HepG2 (cell line): ENCODE data around the gene SNX2. TPM values are rescaled to one million over a fixed set of nuclear protein-coding genes. Genes with fewer than 3 reads are reported as not detected.
A peak's percentile ranks its signal among the peaks of the same experiment; 100 is the strongest.

Experiments used
- CEBPG ChIP-seq: IDR thresholded peaks from 2 replicates; pipeline ENCODE4 v1.6.1; 2016
- ERF ChIP-seq: IDR thresholded peaks from 2 replicates; pipeline ENCODE4 v1.6.1; 2018; ENCODE audit warnings: missing biosample characterization, missing genetic modification reagents
- GABPA ChIP-seq, 2 experiments: IDR thresholded peaks; 2 replicates each; pipeline ENCODE4 v1.6.1; 2011 to 2016; ENCODE audit warnings: low read depth in 2 of 2, low read length in 1 of 2, missing biosample characterization in 1 of 2, missing genetic modification characterization in 1 of 2
- HNRNPK ChIP-seq: fragments of 200-400 bp; formaldehyde crosslinking; IDR thresholded peaks from 2 replicates; pipeline ENCODE4 v1.6.1; 2018; ENCODE audit warnings: low read length, low read depth, moderate library complexity, mild to moderate bottlenecking; ENCODE audit not compliant: poor library complexity, severe bottlenecking
- JUNB ChIP-seq: sonication (generic); formaldehyde crosslinking; IDR thresholded peaks from 2 replicates; pipeline ENCODE4 v1.8.0; 2022; ENCODE audit warnings: missing genetic modification reagents, mild to moderate bottlenecking, borderline replicate concordance
- KAT7 ChIP-seq: IDR thresholded peaks from 2 replicates; pipeline ENCODE4 v1.6.1; 2018; ENCODE audit warnings: borderline replicate concordance, missing compliant biosample characterization
- KDM5B ChIP-seq: sonication (generic); formaldehyde crosslinking; IDR thresholded peaks from 2 replicates; pipeline ENCODE4 v1.4.0; 2020; ENCODE audit warnings: missing genetic modification reagents, mild to moderate bottlenecking, borderline replicate concordance
- KLF6 ChIP-seq: IDR thresholded peaks from 2 replicates; pipeline ENCODE4 v1.8.0; 2016; ENCODE audit warnings: missing biosample characterization, missing genetic modification reagents
- KMT2A ChIP-seq: sonication (generic); formaldehyde crosslinking; IDR thresholded peaks from 2 replicates; pipeline ENCODE4 v1.4.0; 2020; ENCODE audit warnings: missing genetic modification reagents
- MZF1 ChIP-seq: sonication (generic); formaldehyde crosslinking; IDR thresholded peaks from 2 replicates; pipeline ENCODE4 v1.8.1; 2023; ENCODE audit warnings: mild to moderate bottlenecking, missing genetic modification reagents, borderline replicate concordance
- POLR2A ChIP-seq, 2 experiments: IDR thresholded peaks; 2 replicates each; pipeline ENCODE4 v1.6.1; 2011; ENCODE audit warnings: low read depth in 2 of 2, low read length in 2 of 2, mild to moderate bottlenecking in 1 of 2, moderate library complexity in 1 of 2; ENCODE audit not compliant: insufficient read depth in 1 of 2
- POLR2AphosphoS2 ChIP-seq: IDR thresholded peaks from 2 replicates; pipeline ENCODE4 v1.6.1; 2011; ENCODE audit warnings: low read depth, low read length, improper control_type of control experiment
- SETDB1 ChIP-seq: sonication (generic); formaldehyde crosslinking; IDR thresholded peaks from 2 replicates; pipeline ENCODE4 v1.5.1; 2020; ENCODE audit warnings: missing genetic modification reagents, mild to moderate bottlenecking, borderline replicate concordance
- TBX3 ChIP-seq: fragments of 450-650 bp; IDR thresholded peaks from 2 replicates; pipeline ENCODE4 v1.6.1; 2017; ENCODE audit warnings: antibody characterized with exemption, mild to moderate bottlenecking, inconsistent platforms, borderline replicate concordance
- ZMAT3 ChIP-seq: sonication (generic); formaldehyde crosslinking; conservative IDR thresholded peaks from 2 replicates; pipeline ENCODE4 v1.7.0; 2021; ENCODE audit warnings: missing genetic modification reagents
- ZNF350 ChIP-seq: sonication (generic); formaldehyde crosslinking; IDR thresholded peaks from 2 replicates; pipeline ENCODE4 v1.4.0; 2020; ENCODE audit warnings: mild to moderate bottlenecking, low read depth, missing genetic modification reagents, borderline replicate concordance
- ZNF546 ChIP-seq: sonication (generic); formaldehyde crosslinking; conservative IDR thresholded peaks from 2 replicates; pipeline ENCODE4 v1.8.1; 2023; ENCODE audit warnings: mild to moderate bottlenecking, missing genetic modification reagents
- ZNF556 ChIP-seq: sonication (generic); formaldehyde crosslinking; IDR thresholded peaks from 2 replicates; pipeline ENCODE4 v1.4.0; 2020; ENCODE audit warnings: mild to moderate bottlenecking, missing genetic modification reagents, borderline replicate concordance
- ZNF563 ChIP-seq: sonication (generic); formaldehyde crosslinking; IDR thresholded peaks from 2 replicates; pipeline ENCODE4 v1.8.0; 2022; ENCODE audit warnings: mild to moderate bottlenecking, moderate library complexity, missing genetic modification reagents
- ZNF83 ChIP-seq: sonication (generic); formaldehyde crosslinking; IDR thresholded peaks from 2 replicates; pipeline ENCODE4 v1.4.0; 2020; ENCODE audit warnings: missing genetic modification reagents, mild to moderate bottlenecking, borderline replicate concordance
- ZSCAN9 ChIP-seq: IDR thresholded peaks from 2 replicates; pipeline ENCODE4 v1.6.1; 2016; ENCODE audit warnings: borderline replicate concordance
- polyA plus RNA-seq, 8 experiments: library from polyadenylated mRNA; depleted of rRNA in 3 of 8; stranded (reverse) in 7 of 8; unstranded in 1 of 8; fragments of >200 nt; fragmentation: Illumina TruSeq in 4 of 8; extraction: Trizol in 4 of 8; gene quantifications; 2 replicates each; pipeline versions ENCODE4 v1.2.1 to v1.2.3, GENCODE V29; 2011 to 2016; ENCODE audit warnings: low read depth in 4 of 8, missing spikeins in 1 of 8, mixed read lengths in 1 of 8; ENCODE audit not compliant: insufficient read depth in 1 of 8
- total RNA-seq, 5 experiments: library from RNA; depleted of rRNA; stranded (reverse); fragments of >200 nt; fragmentation: Illumina TruSeq; extraction: Trizol; gene quantifications; 2 replicates each; pipeline ENCODE4 v1.2.3, GENCODE V29; 2016; ENCODE audit warnings: low read depth in 1 of 5
- TF ChIP-seq, protein P1 (sequence below): IDR thresholded peaks from 2 replicates; pipeline ENCODE4 v1.6.1; 2016
- TF ChIP-seq, protein P2 (sequence below): sonication (generic); IDR thresholded peaks from 2 replicates; pipeline ENCODE4 v1.6.1; 2016; ENCODE audit warnings: low read depth, borderline replicate concordance
- TF ChIP-seq, protein P3 (sequence below): sonication (generic); formaldehyde crosslinking; IDR thresholded peaks from 2 replicates; pipeline ENCODE4 v1.5.0; 2020; ENCODE audit warnings: mild to moderate bottlenecking, missing genetic modification reagents
- TF ChIP-seq, protein P4 (sequence below): sonication (generic); formaldehyde crosslinking; IDR thresholded peaks from 2 replicates; pipeline ENCODE4 v1.8.0; 2022; ENCODE audit warnings: mild to moderate bottlenecking, missing genetic modification reagents

Gene SNX2
- total and polyA plus RNA-seq, 2 of the 13 experiments (the other 11 are each of a cell fraction or from before 2014, with no cell fraction given) = 26.4 to 78.8 TPM

DNA sequence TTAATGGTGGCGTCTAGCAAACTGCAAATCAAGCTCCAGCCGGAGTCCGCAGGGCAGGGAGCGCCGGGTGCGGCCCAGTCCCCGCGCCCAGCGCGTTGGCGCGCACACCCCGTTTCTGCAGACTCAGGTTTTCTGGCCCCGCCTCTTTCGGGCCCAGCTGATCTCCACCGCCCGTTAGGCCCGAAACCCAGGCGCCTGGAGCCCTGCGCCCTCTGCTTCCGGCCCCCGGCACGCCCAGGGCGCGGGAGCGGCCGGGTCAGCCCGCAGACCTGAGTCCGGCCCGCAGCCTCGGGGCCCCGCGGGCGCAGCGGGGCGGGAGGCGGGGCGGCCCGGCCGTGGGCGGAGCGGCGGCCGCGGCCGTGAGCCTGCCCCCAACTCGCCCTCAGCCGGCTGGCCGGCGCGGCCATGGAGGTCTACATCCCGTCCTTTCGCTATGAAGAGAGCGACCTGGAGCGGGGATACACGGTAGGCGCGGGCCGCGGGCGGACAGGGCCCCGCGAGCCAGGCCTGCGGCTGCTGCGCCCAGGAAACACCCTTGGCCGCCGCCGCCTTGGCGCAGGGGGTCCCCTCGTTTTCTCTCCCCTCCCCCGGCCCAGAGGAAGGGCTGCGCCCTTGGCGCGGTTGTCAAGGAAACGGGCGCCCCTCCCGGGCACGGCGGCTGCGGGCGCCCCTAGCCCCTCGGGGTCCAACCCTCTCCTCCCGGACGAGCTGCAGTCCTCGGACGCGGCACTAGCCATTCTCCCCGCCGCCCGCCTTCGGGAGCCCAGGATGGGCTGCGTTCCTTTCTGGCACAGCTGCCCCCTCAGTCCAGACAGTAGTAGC is 70.6 kb downstream of the SNX2 start, which contains the start of gene SNX24 (continued):
- peak; percentile 52; the same call in 1 of the 2 replicates for TF ChIP-seq KDM5B (CRISPR knock-in tag)
- peak; percentile 66 to 81 for TF ChIP-seq POLR2A (IDR thresholded peaks at IDR 0.05; ENCODE audit: insufficient read depth in 1 of 2, low read depth in 2 of 2, low read length in 2 of 2)
- no peak for TF ChIP-seq CEBPG
- TF ChIP-seq SETDB1 = no peak
- TF ChIP-seq JUNB (CRISPR knock-in tag) = no peak
- no peak for TF ChIP-seq GABPA (IDR thresholded peaks at IDR 0.05; ENCODE audit: low read depth, low read length)
- peak; percentile 53; the same call in 1 of the 2 replicates for TF ChIP-seq GABPA (CRISPR knock-in tag; IDR thresholded peaks at IDR 0.05; ENCODE audit: low read depth)
- no peak for TF ChIP-seq ZSCAN9 (CRISPR knock-in tag)
- TF ChIP-seq, protein P1, sequence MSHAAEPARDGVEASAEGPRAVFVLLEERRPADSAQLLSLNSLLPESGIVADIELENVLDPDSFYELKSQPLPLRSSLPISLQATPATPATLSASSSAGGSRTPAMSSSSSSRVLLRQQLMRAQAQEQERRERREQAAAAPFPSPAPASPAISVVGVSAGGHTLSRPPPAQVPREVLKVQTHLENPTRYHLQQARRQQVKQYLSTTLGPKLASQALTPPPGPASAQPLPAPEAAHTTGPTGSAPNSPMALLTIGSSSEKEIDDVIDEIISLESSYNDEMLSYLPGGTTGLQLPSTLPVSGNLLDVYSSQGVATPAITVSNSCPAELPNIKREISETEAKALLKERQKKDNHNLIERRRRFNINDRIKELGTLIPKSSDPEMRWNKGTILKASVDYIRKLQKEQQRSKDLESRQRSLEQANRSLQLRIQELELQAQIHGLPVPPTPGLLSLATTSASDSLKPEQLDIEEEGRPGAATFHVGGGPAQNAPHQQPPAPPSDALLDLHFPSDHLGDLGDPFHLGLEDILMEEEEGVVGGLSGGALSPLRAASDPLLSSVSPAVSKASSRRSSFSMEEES = no peak
- TF ChIP-seq ZNF350 (CRISPR knock-in tag) = peak; percentile 40; the same call in 1 of the 2 replicates
- TF ChIP-seq MZF1 (CRISPR knock-in tag) = no peak
- TF ChIP-seq ZNF546 (CRISPR knock-in tag) = no peak
- TF ChIP-seq, protein P2, sequence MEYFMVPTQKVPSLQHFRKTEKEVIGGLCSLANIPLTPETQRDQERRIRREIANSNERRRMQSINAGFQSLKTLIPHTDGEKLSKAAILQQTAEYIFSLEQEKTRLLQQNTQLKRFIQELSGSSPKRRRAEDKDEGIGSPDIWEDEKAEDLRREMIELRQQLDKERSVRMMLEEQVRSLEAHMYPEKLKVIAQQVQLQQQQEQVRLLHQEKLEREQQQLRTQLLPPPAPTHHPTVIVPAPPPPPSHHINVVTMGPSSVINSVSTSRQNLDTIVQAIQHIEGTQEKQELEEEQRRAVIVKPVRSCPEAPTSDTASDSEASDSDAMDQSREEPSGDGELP = peak; percentile 98
- TF ChIP-seq, protein P3, sequence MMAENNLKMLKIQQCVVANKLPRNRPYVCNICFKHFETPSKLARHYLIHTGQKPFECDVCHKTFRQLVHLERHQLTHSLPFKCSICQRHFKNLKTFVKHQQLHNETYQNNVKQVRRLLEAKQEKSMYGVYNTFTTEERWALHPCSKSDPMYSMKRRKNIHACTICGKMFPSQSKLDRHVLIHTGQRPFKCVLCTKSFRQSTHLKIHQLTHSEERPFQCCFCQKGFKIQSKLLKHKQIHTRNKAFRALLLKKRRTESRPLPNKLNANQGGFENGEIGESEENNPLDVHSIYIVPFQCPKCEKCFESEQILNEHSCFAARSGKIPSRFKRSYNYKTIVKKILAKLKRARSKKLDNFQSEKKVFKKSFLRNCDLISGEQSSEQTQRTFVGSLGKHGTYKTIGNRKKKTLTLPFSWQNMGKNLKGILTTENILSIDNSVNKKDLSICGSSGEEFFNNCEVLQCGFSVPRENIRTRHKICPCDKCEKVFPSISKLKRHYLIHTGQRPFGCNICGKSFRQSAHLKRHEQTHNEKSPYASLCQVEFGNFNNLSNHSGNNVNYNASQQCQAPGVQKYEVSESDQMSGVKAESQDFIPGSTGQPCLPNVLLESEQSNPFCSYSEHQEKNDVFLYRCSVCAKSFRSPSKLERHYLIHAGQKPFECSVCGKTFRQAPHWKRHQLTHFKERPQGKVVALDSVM (CRISPR knock-in tag) = 0 out of 2 replicates have a peak, but pooled peaks have one; percentile 19
- TF ChIP-seq KLF6 = no peak; the same call in 1 of the 2 replicates
- no peak for TF ChIP-seq POLR2AphosphoS2
- peak; percentile 61 for TF ChIP-seq HNRNPK
- no peak for TF ChIP-seq ZNF83 (CRISPR knock-in tag)
- TF ChIP-seq, protein P4, sequence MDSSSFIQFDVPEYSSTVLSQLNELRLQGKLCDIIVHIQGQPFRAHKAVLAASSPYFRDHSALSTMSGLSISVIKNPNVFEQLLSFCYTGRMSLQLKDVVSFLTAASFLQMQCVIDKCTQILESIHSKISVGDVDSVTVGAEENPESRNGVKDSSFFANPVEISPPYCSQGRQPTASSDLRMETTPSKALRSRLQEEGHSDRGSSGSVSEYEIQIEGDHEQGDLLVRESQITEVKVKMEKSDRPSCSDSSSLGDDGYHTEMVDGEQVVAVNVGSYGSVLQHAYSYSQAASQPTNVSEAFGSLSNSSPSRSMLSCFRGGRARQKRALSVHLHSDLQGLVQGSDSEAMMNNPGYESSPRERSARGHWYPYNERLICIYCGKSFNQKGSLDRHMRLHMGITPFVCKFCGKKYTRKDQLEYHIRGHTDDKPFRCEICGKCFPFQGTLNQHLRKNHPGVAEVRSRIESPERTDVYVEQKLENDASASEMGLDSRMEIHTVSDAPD (CRISPR knock-in tag) = no peak
- TF ChIP-seq KMT2A = peak; percentile 75
- TF ChIP-seq ZNF556 (CRISPR knock-in tag) = peak; percentile 72; the same call in 1 of the 2 replicates
- TF ChIP-seq ZMAT3 = no peak; the same call in 1 of the 2 replicates
- peak; percentile 21; the same call in 1 of the 2 replicates for TF ChIP-seq ERF (CRISPR knock-in tag)
- TF ChIP-seq KAT7 (CRISPR knock-in tag) = peak; percentile 72
- no peak for TF ChIP-seq TBX3
- no peak; the same call in 1 of the 2 replicates for TF ChIP-seq ZNF563 (CRISPR knock-in tag)
